ENCODE data around the gene KCNJ3.

Gene KCNJ3

DNA sequence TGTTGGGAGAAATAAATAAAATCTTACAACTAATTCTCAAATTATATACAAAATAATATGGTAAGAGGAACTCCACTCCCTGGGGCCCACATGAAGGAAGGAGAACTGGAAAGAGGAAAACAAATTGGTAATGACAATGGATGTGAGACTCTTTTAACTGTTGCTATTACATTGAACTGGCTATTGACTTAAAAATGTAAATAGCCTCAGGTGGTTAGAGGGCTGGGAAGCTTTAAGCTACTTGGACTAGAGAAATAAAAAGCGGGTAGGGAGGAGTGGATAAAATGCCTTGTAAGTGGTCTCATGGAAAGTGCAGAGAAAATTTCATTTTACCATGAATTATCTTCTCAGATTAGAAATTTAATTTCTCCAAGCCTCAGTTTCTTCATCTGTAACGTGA, 64.1 kb downstream of the KCNJ3 start (continued):
- TF ChIP-seq ZNF157 (tag by site-specific recombination; IDR thresholded peaks at IDR 0.05) (no peak), ZNF561 (tag by site-specific recombination; IDR thresholded peaks at IDR 0.05; ENCODE audit: borderline replicate concordance) (no peak), ZNF768 (tag by site-specific recombination; IDR thresholded peaks at IDR 0.05) (no peak), SP2 (tag by site-specific recombination; IDR thresholded peaks at IDR 0.05) (no peak), ZNF501 (tag by site-specific recombination; IDR thresholded peaks at IDR 0.05) (no peak), TRIM28 (IDR thresholded peaks at IDR 0.05; ENCODE audit: borderline replicate concordance, low read length) (no peak)

DNA sequence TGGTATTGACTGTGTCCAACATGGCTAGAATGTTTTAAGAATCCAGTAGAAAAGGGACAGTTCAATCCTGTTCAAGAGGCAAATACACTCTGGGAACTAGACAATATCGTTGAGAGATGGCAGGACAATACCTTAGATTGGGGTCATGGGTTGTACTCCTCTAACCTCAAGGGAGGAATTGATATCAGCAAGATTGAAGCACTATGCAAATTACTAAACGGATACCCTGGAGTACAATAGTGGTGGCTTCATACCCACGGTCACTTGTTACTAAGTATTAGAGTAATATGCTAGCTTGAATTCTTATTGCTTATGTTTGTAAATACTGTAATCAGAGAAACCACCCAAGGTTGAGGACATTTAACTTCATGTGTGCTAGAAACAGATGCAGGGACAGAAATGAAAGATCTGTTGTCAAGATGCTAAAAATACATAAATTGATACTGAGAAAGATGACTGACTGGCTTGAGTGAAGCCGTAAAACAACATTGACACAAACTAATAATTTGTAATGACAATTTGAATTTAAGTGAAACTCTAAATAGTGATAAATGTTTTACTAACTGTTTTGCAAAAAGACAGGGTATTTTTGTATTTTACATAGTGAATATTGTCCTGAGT, 73.3 kb downstream of the KCNJ3 start:
- H3K36me3 ChIP-seq (ENCODE audit: control insufficient read depth in 2 of 2, insufficient read depth in 1 of 2, low read length in 2 of 2), result no peaks in the 10 kb centered on the region

More for the DNA sequence above, 73.3 kb downstream of the KCNJ3 start:
- Histone ChIP-seq H3K27ac (ENCODE audit: extremely low read depth, low read depth, low read length) (no peak overlapping the region), H3K9me3 (ENCODE audit: control insufficient read depth, insufficient read depth, low read depth, low read length) (no peaks in the 10 kb centered on the region), H3K4me3 (ENCODE audit: low read depth, low read length) (no peak overlapping the region), H3K4me1 (ENCODE audit: control insufficient read depth, insufficient read depth, low read length) (no peaks in the 10 kb centered on the region)
- POLR2A ChIA-PET, result no interaction called here
- CTCF ChIA-PET, result no interaction called here
- TF ChIP-seq ZNF311 (tag by site-specific recombination; IDR thresholded peaks at IDR 0.05; ENCODE audit: borderline replicate concordance) (no peak), ZNF76 (tag by site-specific recombination; IDR thresholded peaks at IDR 0.05; ENCODE audit: borderline replicate concordance, low read depth) (no peak), KLF9 (tag by site-specific recombination; IDR thresholded peaks at IDR 0.05; ENCODE audit: low read depth) (no peak), ZBTB26 (tag by site-specific recombination; optimal IDR thresholded peaks at IDR 0.05) (no peak), ELK4 (IDR thresholded peaks at IDR 0.05; ENCODE audit: borderline replicate concordance, low read depth, low read length) (no peak), ZEB2 (tag by site-specific recombination; IDR thresholded peaks at IDR 0.05) (no peak), ZNF146 (tag by site-specific recombination; IDR thresholded peaks at IDR 0.05) (no peak), ZNF571 (tag by site-specific recombination; IDR thresholded peaks at IDR 0.05) (no peak), ZNF776 (tag by site-specific recombination; IDR thresholded peaks at IDR 0.05; ENCODE audit: borderline replicate concordance) (no peak), ZNF138 (tag by site-specific recombination; IDR thresholded peaks at IDR 0.05; ENCODE audit: borderline replicate concordance) (no peak), OSR2 (tag by site-specific recombination; IDR thresholded peaks at IDR 0.05) (no peak), RBAK (tag by site-specific recombination; IDR thresholded peaks at IDR 0.05) (no peak), ZNF791 (tag by site-specific recombination; IDR thresholded peaks at IDR 0.05) (no peak)
- TF ChIP-seq, protein P1, sequence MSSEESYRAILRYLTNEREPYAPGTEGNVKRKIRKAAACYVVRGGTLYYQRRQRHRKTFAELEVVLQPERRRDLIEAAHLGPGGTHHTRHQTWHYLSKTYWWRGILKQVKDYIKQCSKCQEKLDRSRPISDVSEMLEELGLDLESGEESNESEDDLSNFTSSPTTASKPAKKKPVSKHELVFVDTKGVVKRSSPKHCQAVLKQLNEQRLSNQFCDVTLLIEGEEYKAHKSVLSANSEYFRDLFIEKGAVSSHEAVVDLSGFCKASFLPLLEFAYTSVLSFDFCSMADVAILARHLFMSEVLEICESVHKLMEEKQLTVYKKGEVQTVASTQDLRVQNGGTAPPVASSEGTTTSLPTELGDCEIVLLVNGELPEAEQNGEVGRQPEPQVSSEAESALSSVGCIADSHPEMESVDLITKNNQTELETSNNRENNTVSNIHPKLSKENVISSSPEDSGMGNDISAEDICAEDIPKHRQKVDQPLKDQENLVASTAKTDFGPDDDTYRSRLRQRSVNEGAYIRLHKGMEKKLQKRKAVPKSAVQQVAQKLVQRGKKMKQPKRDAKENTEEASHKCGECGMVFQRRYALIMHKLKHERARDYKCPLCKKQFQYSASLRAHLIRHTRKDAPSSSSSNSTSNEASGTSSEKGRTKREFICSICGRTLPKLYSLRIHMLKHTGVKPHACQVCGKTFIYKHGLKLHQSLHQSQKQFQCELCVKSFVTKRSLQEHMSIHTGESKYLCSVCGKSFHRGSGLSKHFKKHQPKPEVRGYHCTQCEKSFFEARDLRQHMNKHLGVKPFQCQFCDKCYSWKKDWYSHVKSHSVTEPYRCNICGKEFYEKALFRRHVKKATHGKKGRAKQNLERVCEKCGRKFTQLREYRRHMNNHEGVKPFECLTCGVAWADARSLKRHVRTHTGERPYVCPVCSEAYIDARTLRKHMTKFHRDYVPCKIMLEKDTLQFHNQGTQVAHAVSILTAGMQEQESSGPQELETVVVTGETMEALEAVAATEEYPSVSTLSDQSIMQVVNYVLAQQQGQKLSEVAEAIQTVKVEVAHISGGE (tag by site-specific recombination; conservative IDR thresholded peaks at IDR 0.05; ENCODE audit: low read depth), result no peak
- TF ChIP-seq, protein P2, sequence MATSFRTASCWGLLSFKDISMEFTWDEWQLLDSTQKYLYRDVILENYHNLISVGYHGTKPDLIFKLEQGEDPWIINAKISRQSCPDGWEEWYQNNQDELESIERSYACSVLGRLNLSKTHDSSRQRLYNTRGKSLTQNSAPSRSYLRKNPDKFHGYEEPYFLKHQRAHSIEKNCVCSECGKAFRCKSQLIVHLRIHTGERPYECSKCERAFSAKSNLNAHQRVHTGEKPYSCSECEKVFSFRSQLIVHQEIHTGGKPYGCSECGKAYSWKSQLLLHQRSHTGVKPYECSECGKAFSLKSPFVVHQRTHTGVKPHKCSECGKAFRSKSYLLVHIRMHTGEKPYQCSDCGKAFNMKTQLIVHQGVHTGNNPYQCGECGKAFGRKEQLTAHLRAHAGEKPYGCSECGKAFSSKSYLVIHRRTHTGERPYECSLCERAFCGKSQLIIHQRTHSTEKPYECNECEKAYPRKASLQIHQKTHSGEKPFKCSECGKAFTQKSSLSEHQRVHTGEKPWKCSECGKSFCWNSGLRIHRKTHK (tag by site-specific recombination; IDR thresholded peaks at IDR 0.05), result no peak

Data from HEK293 (cell line).